PC-9 (cell line): ENCODE results near the gene APMAP.

Experiments
- EZH2 ChIP-seq: fragments of 200-600 bp; sonication (generic); IDR thresholded peaks from 2 replicates; pipeline ENCODE4 v1.8.0; 2017; ENCODE audit warnings: antibody characterized with exemption, low read depth
- TF ChIP-seq, protein P1 (sequence below): fragments of 200-600 bp; sonication (generic); conservative IDR thresholded peaks from 2 replicates; pipeline ENCODE4 v1.6.1; 2017; ENCODE audit warnings: mixed run types, antibody characterized with exemption, mild to moderate bottlenecking, moderate library complexity

DNA sequence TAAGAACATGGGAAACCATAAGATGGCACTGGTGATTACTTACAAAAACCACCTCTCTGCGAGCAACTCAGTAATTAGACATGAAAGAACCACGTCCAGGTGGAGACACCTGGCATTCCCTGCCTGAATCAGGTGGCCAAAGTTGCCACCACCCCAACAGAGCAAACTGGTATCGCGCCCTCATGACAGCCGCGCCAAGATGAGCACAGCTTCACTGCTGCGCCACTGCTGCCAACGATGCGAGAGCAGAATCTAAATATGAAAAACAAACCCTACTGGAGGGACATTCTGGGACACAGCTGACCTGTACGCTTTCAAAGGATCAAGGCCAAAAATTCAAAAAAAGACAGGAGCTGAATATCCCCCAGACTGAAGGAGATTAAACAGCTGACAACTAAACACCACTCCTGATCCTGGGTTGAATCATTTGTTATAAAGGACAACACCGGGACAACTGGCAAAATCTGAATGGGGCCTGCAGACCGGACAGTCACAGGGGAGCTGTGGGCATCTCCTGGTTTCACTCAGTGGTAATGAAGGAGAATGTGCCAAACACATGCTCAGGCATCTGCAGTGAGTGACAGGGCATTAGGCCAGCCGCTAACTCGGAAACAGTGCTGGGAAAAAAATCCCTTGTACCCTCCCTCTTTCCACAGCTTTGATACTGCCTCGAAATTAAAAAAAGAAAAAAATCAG, 26.1 kb downstream of the APMAP start:
- TF ChIP-seq, protein P1, sequence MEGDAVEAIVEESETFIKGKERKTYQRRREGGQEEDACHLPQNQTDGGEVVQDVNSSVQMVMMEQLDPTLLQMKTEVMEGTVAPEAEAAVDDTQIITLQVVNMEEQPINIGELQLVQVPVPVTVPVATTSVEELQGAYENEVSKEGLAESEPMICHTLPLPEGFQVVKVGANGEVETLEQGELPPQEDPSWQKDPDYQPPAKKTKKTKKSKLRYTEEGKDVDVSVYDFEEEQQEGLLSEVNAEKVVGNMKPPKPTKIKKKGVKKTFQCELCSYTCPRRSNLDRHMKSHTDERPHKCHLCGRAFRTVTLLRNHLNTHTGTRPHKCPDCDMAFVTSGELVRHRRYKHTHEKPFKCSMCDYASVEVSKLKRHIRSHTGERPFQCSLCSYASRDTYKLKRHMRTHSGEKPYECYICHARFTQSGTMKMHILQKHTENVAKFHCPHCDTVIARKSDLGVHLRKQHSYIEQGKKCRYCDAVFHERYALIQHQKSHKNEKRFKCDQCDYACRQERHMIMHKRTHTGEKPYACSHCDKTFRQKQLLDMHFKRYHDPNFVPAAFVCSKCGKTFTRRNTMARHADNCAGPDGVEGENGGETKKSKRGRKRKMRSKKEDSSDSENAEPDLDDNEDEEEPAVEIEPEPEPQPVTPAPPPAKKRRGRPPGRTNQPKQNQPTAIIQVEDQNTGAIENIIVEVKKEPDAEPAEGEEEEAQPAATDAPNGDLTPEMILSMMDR, result no peak
- TF ChIP-seq EZH2, result no peak
